Thyroid gland (tissue), 4 donors: ENCODE results near the gene MVP. TPM values are rescaled to one million over a fixed set of nuclear protein-coding genes. Genes with fewer than 3 reads are reported as not detected.

Experiments used
- DNase-seq, 2 donors: peaks; one replicate each; pipeline ENCODE4 v3.0.0-alpha.2; 2019
- H3K27ac ChIP-seq, 3 donors: fragments of 200-600 bp; sonication (generic); 1 replicate in 2 of 3; 2 replicates in 1 of 3; pipeline ENCODE4 v1.5.1; 2016 to 2019; ENCODE audit warnings: mild to moderate bottlenecking in 1 of 3, moderate library complexity in 1 of 3
- H3K27me3 ChIP-seq: fragments of 200-600 bp; sonication (generic); one replicate; pipeline ENCODE4 v1.5.1; 2019
- H3K36me3 ChIP-seq, 2 donors: fragments of 200-600 bp; sonication (generic); one replicate each; pipeline ENCODE4 v1.5.1; 2016 to 2019
- H3K4me1 ChIP-seq, 2 donors: fragments of 200-600 bp; sonication (generic); one replicate each; pipeline ENCODE4 v1.5.1; 2017 to 2019
- H3K4me3 ChIP-seq, 3 donors: fragments of 200-600 bp; sonication (generic); replicated peaks in 1 of 3; 1 replicate in 2 of 3; 2 replicates in 1 of 3; pipeline ENCODE4 v1.5.1; 2016; ENCODE audit warnings: mild to moderate bottlenecking in 1 of 3
- H3K9me3 ChIP-seq: fragments of 200-600 bp; sonication (generic); one replicate; pipeline ENCODE4 v1.5.1; 2017
- POLR2A ChIP-seq, 2 donors: fragments of 450-650 bp; IDR thresholded peaks; one replicate each; pipeline ENCODE4 v1.6.1; 2017; ENCODE audit warnings: antibody characterized with exemption in 2 of 2, mild to moderate bottlenecking in 2 of 2, moderate library complexity in 1 of 2
- WGBS, 2 donors: methylation state at CpG; one replicate each; pipeline ENCODE4 v1.1.5; 2017; 5-methylcytosine and 5-hydroxymethylcytosine counted together
- intact Hi-C: fragments of 100-400 bp; cut with DNase I; formaldehyde crosslinking; loops from one replicate; pipeline ENCODE4 v1.15.1; 2023
- total RNA-seq, 4 donors: library from RNA; depleted of rRNA; stranded (reverse); fragments of >200 nt; gene quantifications; one replicate each; pipeline ENCODE4 v1.2.3, GENCODE V29; 2016
- TF ChIP-seq, protein P1 (sequence below), 6 experiments: fragments of 200-600 bp in 3 of 6; fragments of 450-650 bp in 3 of 6; sonication (generic) in 3 of 6; IDR thresholded peaks; one replicate each; pipeline ENCODE4 v1.5.1; 2016 to 2019; ENCODE audit warnings: antibody characterized with exemption in 6 of 6, mild to moderate bottlenecking in 2 of 6, inconsistent platforms in 1 of 6, moderate library complexity in 1 of 6

MVP gene
- total RNA-seq, 4 donors from 2014 or later: 70.1 to 127 (median 90.6) TPM

DNA sequence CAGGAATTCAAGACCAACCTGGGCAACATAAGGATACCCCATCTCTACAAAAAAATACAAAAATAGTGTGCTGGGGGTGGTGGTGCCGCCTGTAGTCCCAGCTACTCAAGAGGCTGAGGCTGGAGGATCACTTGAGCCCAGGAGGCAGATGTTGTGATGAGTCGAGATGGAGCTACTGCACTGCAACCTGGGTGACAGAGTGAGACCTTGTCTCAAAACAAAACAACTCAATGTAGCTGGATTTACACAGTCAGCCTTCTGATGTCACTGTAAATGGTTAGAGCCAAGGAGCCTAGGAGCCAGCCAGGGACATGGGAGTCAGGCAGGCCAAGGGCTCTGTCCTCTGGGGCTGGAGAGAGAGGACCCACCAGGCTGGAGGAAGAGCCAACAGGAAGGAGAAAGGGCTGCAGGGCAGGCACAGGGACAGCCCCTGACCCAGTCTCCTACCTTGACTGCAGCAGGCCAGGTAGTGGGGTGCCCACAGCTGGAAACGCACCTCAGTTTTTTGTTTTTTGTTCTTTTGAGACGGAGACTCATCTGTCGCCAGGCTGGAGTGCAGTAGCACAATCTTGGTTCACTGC lies 34.3 kb downstream of the MVP start:
- Histone ChIP-seq H3K27ac (no peak overlapping the region), H3K9me3 (no peaks in the 10 kb centered on the region), H3K27me3 (no peaks in the 10 kb centered on the region), H3K4me3 (no peak overlapping the region), H3K4me1 (no peaks in the 10 kb centered on the region), H3K36me3 (peaks cover 9 to 10% of the 10 kb centered on the region in 2 donors)
- 74 to 79% methylated on average over 5 of the region's 5 CpGs for WGBS, 2 donors
- TF ChIP-seq POLR2A (IDR thresholded peaks at IDR 0.05): no peak
- TF ChIP-seq, protein P1, sequence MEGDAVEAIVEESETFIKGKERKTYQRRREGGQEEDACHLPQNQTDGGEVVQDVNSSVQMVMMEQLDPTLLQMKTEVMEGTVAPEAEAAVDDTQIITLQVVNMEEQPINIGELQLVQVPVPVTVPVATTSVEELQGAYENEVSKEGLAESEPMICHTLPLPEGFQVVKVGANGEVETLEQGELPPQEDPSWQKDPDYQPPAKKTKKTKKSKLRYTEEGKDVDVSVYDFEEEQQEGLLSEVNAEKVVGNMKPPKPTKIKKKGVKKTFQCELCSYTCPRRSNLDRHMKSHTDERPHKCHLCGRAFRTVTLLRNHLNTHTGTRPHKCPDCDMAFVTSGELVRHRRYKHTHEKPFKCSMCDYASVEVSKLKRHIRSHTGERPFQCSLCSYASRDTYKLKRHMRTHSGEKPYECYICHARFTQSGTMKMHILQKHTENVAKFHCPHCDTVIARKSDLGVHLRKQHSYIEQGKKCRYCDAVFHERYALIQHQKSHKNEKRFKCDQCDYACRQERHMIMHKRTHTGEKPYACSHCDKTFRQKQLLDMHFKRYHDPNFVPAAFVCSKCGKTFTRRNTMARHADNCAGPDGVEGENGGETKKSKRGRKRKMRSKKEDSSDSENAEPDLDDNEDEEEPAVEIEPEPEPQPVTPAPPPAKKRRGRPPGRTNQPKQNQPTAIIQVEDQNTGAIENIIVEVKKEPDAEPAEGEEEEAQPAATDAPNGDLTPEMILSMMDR (IDR thresholded peaks at IDR 0.05): no peak
- intact Hi-C loops: no loop called here
- no peak for DNase-seq

DNA sequence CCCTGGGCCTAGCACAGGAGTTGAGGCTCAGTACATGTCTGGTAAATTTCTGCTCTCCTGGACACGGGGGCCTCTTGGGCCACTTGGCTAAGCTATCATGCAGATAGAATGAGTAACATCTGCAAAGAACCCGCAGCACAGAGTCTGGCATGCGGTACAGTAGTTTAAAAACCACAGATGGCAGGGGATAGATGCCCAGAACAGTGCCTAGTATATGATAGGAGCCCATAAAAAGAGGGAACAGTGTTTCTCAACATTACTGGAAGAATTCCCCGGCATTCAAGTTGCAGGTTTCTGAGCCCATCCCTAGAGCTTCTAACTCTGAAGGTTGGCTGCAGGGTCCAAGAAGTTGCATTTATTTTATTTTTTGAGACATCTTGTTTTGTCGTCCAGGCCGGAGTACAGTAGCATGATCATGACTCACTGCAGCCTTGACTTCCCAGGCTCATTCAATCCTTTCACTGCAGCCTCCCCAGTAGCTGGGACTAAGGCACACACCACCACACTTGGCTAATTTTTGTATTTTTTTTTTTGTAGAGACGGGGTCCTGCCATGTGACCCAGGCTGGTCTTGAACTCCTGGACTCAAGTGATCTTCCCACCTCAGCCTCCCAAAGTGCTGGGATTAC lies 37.0 kb downstream of the MVP start:
- H3K27me3 ChIP-seq: no peaks in the 10 kb centered on the region
- intact Hi-C loops: no loop called here
- TF ChIP-seq, protein P1 (IDR thresholded peaks at IDR 0.05): no peak
- peaks cover 21 to 27% of the 10 kb centered on the region in 2 donors for H3K36me3 ChIP-seq
- H3K9me3 ChIP-seq: no peaks in the 10 kb centered on the region
- peaks cover 11 to 12% of the 10 kb centered on the region in 2 donors for H3K4me1 ChIP-seq
- H3K27ac ChIP-seq: no peak overlapping the region
- no peak overlapping the region for H3K4me3 ChIP-seq
- no peak for DNase-seq
- WGBS, 2 donors: 68 to 69% methylated on average over 7 of the region's 7 CpGs

DNA sequence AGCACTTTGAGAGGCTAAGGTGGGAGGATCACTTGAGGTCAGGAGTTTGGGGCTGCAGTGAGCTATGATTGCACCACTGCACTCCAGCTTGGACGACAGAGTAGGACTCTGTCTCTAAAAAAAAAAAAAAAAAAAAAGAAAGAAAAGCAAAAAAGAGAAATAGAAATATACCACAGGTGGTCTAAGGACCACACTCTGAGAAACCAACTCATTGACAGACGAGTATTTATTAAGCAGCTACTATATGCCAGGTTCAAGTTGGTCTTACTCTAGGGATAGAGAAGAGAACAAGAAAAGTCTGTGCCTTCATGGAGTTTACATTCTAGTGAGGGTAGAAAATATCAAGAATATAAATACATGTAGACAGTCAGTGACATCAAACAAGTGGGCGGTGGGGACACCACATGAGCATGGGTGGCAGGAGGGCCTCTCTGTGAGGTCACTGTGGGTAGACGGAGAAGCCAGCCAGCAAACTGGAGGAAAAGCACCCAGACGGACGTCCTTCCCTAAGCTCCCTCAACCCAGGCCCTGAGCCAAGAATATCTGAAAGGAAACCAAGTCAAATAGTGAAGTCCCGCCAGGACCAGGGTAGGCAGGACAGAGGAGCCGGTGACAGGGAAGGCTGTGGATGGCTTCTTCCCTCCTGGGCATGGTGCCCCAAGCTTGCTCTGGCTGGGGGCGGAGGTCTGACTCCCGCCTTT lies 38.0 kb downstream of the MVP start:
- Histone ChIP-seq H3K27me3 (no peaks in the 10 kb centered on the region), H3K9me3 (no peaks in the 10 kb centered on the region), H3K4me1 (peaks cover 13% of the 10 kb centered on the region in 2 donors), H3K36me3 (peaks cover 21 to 27% of the 10 kb centered on the region in 2 donors), H3K27ac (no peak overlapping the region), H3K4me3 (no peak overlapping the region)
- no peak for TF ChIP-seq POLR2A (IDR thresholded peaks at IDR 0.05)
- TF ChIP-seq, protein P1 (IDR thresholded peaks at IDR 0.05): no peak
- no peak for DNase-seq
- intact Hi-C loops: no loop called here
- 83% methylated on average over 8 to 10 of the region's 10 CpGs for WGBS, 2 donors

DNA sequence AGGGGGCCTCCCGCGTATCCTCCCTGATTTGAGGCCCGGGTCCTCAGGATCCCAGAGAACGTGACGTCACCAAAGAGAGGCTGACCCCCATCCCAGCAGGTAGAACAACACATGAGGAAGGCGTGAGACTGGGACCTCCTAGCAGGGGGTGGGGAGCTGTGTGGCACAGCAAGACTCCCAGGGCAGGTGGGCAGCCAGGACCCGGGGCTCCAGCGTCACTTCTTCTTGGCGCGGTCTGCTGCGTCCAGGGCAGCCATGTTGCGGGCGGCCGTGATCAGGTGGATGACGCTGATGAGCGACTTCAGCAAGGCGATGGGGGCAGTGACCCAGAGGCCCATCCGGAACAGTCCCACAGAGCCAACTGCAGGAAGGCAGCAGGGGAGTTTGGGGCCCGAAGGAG lies 38.7 kb downstream of the MVP start:
- H3K27me3 ChIP-seq: no peaks in the 10 kb centered on the region
- 100% methylated on average over 3 of the region's 19 CpGs; no CpG with 5 or more reads in 1 of the 2 donors for WGBS, 2 donors
- TF ChIP-seq, protein P1 (IDR thresholded peaks at IDR 0.05): no peak
- TF ChIP-seq POLR2A (IDR thresholded peaks at IDR 0.05): no peak
- no peak for DNase-seq
- no peak overlapping the region for H3K27ac ChIP-seq
- H3K36me3 ChIP-seq: peaks cover 21 to 27% of the 10 kb centered on the region in 2 donors
- no peaks in the 10 kb centered on the region for H3K9me3 ChIP-seq
- H3K4me3 ChIP-seq: no peak overlapping the region
- peaks cover 13% of the 10 kb centered on the region in 2 donors for H3K4me1 ChIP-seq
- intact Hi-C loops: no loop called here

DNA sequence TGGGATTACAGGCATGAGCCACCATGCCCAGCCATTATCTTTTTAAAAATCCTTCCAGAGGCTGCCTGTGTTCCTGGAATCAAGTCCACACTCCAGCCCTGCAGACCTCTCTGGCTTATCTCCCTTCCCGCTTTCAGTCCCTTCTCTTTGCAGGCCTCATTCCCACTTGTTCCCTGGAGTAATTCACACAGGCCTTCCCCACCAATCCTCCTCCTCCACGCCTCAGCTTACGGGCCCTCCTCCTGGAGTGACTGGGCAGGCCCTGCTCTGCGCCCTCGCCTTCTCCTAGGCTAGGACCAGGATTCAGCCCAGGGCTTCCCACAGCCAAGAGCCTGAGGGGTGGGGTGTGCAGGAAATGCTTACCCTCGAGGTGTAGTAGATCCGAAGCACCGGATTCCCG lies 40.0 kb downstream of the MVP start:
- intact Hi-C loops: no loop called here
- H3K4me3 ChIP-seq: no peak overlapping the region
- no peak for DNase-seq
- 82 to 89% methylated on average over 9 of the region's 9 CpGs for WGBS, 2 donors
- no peak overlapping the region for H3K27ac ChIP-seq
- H3K4me1 ChIP-seq: peaks cover 13% of the 10 kb centered on the region in 2 donors
- H3K36me3 ChIP-seq: peaks cover 21 to 27% of the 10 kb centered on the region in 2 donors
- H3K9me3 ChIP-seq: no peaks in the 10 kb centered on the region
- TF ChIP-seq, protein P1 (IDR thresholded peaks at IDR 0.05): no peak
- no peak for TF ChIP-seq POLR2A (IDR thresholded peaks at IDR 0.05)
- no peaks in the 10 kb centered on the region for H3K27me3 ChIP-seq
